Measurements from ENCODE around the gene PDGFRA.
"Not testable (repeated sequence)": the region's sequence is repeated elsewhere in the genome, so short reads cannot be mapped to it uniquely, and the experiment has no call there.

Gene PDGFRA

DNA sequence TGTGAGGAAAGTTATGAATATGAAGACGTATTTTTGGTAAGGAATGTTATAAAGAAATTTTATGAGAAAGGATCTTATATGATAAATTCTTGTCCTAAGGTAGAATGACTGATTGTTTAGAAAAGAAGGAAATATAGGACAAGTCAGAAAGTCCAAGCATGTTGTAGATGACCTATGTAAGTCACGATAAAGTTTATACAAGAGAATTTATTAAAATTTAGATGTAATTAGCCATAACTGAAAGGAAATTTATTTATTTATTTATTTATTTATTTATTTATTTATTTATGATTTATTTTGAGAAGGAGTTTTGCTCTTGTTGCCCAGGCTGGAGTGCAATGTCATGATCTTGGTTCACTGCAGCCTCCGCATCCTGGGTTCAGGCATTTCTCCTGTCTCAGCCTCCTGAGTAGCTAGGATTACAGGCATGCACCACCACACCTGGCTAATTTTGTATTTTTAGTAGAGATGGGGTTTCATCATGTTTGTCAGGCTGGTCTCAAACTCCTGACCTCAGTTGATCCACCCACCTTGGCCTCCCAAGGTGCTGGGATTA is 12.3 kb downstream of the PDGFRA start:
- H3K27ac ChIP-seq (ENCODE audit: low read length); H3K4me3 ChIP-seq (ENCODE audit: low read length); H3K9ac ChIP-seq (ENCODE audit: low read depth, low read length); H3K36me3 ChIP-seq (ENCODE audit: insufficient read depth, low read depth, low read length); H3K27me3 ChIP-seq (ENCODE audit: insufficient read depth, low read length); H3K4me1 ChIP-seq (ENCODE audit: insufficient read depth, low read length): not testable (repeated sequence)
- H3K9me3 ChIP-seq (ENCODE audit: insufficient read depth, low read depth, low read length), result peaks cover 45% of the 10 kb centered on the region

DNA sequence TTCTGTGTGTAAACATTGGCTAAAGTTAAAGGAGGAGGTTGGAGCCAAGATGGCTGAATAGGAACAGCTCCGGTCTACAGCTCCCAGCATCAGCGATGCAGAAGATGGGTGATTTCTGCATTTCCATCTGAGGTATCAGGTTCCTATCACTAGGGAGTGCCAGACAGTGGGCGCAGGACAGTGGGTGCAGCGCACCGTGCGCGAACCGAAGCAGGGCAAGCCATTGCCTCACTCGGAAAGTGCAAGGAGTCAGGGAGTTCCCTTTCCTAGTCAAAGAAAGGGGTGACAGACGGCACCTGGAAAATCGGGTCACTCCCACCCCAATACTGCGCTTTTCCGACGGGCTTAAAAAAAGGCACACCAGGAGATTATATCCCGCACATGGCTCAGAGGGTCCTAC is 14.4 kb downstream of the PDGFRA start:
- not testable (repeated sequence) for H3K27me3 ChIP-seq (ENCODE audit: insufficient read depth, low read length); H3K4me1 ChIP-seq (ENCODE audit: insufficient read depth, low read length); H3K27ac ChIP-seq (ENCODE audit: low read length); H3K36me3 ChIP-seq (ENCODE audit: insufficient read depth, low read depth, low read length); H3K4me3 ChIP-seq (ENCODE audit: low read length); H3K9ac ChIP-seq (ENCODE audit: low read depth, low read length)
- H3K9me3 ChIP-seq (ENCODE audit: insufficient read depth, low read depth, low read length), result peaks cover 45% of the 10 kb centered on the region

DNA sequence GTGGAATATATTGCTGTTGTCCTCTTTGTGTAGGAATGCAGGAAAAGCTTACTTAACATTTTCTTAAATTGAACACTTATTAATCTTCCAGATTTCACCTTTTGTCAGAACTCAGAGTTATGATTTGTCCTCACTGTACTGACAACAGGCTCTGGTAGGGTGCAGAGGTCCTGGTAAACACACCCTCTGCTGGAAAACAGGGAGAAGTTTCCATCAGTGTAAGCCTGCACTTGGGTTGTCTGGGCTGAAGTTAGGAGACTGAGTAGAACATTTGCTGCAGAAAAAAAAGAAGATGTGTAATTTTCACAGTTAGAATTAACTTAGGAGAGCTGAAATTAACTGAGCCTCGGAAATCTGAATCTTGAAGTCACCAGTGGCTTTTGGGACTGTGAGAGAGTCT is 23.2 kb downstream of the PDGFRA start:
- not testable (repeated sequence) for H3K9ac ChIP-seq (ENCODE audit: low read depth, low read length); H3K27me3 ChIP-seq (ENCODE audit: insufficient read depth, low read length); H3K4me3 ChIP-seq (ENCODE audit: low read length); H3K36me3 ChIP-seq (ENCODE audit: insufficient read depth, low read depth, low read length); H3K4me1 ChIP-seq (ENCODE audit: insufficient read depth, low read length); H3K27ac ChIP-seq (ENCODE audit: low read length)
- peaks cover 14% of the 10 kb centered on the region for H3K9me3 ChIP-seq (ENCODE audit: insufficient read depth, low read depth, low read length)

DNA sequence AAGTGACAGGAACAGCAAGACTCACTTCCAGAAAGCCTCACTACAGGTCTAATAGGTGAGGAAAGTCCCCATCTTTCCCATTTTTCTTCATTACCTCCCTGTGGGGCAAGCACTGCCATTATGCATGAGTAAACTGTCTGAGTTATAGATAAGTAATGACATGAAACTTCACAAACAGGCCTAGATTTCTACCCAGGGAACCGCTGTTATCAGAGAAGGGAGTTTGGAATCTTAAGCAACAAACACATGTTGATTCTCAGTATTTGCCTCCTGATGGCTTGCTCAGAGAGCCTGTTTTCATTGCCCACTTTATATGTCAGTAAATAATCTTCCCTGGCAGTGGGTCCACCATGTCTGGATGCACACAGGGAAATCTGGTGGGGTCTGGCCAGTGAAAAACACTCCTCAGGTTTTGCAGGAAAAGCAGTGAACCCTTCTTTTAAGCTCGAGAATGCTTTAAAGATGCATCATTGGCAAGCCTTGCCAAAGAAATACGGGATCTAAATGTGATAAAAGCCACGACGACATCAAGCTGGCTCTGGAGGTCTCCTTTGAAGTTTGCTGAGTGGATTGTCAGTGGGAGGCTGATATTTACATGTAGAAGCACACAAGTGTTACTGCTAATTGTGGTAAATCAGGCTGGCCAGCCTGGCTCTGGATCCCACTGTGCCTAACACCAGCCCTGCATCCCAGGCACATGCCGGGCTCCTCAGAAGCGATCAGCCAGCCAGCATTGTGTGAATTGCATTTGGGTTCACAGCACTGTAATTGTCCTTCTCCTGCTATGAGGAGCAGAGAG is 25.2 kb downstream of the PDGFRA start:
- H3K9me3 ChIP-seq (ENCODE audit: insufficient read depth, low read depth, low read length), result peaks cover 14% of the 10 kb centered on the region
- H3K4me1 ChIP-seq (ENCODE audit: insufficient read depth, low read length), result no peaks in the 10 kb centered on the region
- H3K27ac ChIP-seq (ENCODE audit: low read length), result no peak overlapping the region
- H3K36me3 ChIP-seq (ENCODE audit: insufficient read depth, low read depth, low read length), result no peaks in the 10 kb centered on the region
- H3K27me3 ChIP-seq (ENCODE audit: insufficient read depth, low read length), result no peaks in the 10 kb centered on the region
- H3K4me3 ChIP-seq (ENCODE audit: low read length), result no peak overlapping the region
- no peak overlapping the region for H3K9ac ChIP-seq (ENCODE audit: low read depth, low read length)

DNA sequence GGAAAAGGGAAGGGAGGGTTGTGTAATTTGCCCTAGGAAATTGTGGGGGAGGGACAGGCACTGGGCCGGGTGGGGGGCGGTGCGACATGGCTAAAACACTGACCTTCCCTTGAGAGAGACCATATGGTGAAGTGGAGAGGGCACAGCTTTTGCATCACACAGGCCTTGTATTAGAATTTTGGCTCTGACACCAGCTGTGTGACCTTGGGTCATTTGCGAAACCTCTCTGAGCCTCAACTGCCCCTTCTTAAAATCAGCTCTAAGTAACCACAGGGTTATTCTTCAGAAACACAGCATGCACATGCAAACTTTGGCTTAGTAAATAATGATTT is 25.8 kb downstream of the PDGFRA start:
- Histone ChIP-seq H3K27ac (ENCODE audit: low read length) (no peak overlapping the region), H3K36me3 (ENCODE audit: insufficient read depth, low read depth, low read length) (no peaks in the 10 kb centered on the region), H3K4me1 (ENCODE audit: insufficient read depth, low read length) (no peaks in the 10 kb centered on the region), H3K9me3 (ENCODE audit: insufficient read depth, low read depth, low read length) (peaks cover 14% of the 10 kb centered on the region), H3K27me3 (ENCODE audit: insufficient read depth, low read length) (no peaks in the 10 kb centered on the region), H3K4me3 (ENCODE audit: low read length) (no peak overlapping the region), H3K9ac (ENCODE audit: low read depth, low read length) (no peak overlapping the region)

DNA sequence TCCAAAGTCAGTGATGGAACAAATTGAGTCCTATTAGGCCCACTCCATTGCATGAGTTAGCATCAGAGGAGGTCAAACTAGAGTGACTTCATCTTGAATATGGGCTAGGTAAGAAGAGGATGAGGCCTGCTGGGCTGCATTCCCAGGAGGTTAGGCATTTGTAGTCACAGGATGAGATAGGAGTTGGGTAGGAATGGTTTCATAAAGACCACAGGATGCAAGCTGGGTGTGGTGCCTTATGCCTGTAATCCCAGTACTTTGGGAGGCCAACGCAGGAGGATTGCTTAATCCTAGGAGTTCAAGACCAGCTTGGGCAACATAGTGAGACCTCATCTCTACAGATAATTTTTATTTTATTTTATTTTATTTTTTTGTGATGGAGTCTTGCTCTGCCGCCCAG is 26.8 kb downstream of the PDGFRA start:
- Histone ChIP-seq H3K9ac (ENCODE audit: low read depth, low read length) (no peak overlapping the region), H3K36me3 (ENCODE audit: insufficient read depth, low read depth, low read length) (no peaks in the 10 kb centered on the region), H3K27me3 (ENCODE audit: insufficient read depth, low read length) (no peaks in the 10 kb centered on the region), H3K27ac (ENCODE audit: low read length) (no peak overlapping the region), H3K4me1 (ENCODE audit: insufficient read depth, low read length) (no peaks in the 10 kb centered on the region), H3K9me3 (ENCODE audit: insufficient read depth, low read depth, low read length) (peaks cover 7% of the 10 kb centered on the region), H3K4me3 (ENCODE audit: low read length) (no peak overlapping the region)

DNA sequence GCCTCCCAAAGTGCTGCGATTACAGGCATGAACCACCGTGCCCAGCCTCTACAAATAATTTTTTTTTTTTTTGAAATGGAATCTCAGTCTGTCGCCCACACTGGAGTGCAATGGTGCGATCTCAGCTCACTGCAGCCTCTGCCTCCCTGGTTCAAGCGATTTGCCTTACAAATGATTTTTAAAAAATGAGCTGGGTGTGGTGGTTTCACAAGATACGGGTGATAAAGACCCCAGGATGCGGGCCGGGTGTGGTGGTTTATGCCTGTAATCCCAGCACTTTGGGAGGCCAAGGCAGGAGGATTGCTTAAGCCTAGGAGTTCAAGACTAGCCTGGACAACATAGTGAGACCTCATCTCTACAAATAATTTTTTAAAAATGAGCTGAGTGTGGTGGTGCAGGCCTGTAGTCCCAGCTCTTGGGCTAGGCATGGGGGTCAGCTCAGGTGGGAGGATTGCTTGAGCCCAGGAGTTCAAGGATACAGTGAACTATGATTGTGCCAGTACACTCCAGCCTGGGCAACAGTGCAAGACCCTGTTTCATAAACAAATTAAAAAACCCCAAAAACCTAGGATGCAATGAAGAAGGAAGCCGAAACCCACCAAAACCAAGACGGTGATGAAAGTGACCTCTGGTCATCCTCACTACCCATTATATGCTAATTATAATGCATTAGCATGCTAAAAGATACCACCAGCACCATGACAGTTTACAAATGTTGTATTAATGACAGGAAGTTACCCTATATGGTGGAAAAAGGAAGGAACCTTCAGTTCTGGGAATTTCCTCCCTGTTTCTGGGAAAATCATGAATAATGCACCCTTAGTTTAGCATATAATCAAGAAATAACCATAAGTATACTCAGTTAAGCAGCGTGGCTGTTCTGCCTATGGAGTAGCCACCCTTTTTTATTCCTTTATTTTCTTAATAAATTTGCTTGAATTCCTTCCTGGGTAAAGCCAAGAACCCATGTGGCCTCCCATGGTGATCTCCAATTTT is 27.7 kb downstream of the PDGFRA start:
- Histone ChIP-seq H3K27ac (ENCODE audit: low read length) (no peak overlapping the region), H3K27me3 (ENCODE audit: insufficient read depth, low read length) (no peaks in the 10 kb centered on the region), H3K36me3 (ENCODE audit: insufficient read depth, low read depth, low read length) (no peaks in the 10 kb centered on the region), H3K4me1 (ENCODE audit: insufficient read depth, low read length) (no peaks in the 10 kb centered on the region), H3K4me3 (ENCODE audit: low read length) (no peak overlapping the region), H3K9me3 (ENCODE audit: insufficient read depth, low read depth, low read length) (no peaks in the 10 kb centered on the region), H3K9ac (ENCODE audit: low read depth, low read length) (no peak overlapping the region)

DNA sequence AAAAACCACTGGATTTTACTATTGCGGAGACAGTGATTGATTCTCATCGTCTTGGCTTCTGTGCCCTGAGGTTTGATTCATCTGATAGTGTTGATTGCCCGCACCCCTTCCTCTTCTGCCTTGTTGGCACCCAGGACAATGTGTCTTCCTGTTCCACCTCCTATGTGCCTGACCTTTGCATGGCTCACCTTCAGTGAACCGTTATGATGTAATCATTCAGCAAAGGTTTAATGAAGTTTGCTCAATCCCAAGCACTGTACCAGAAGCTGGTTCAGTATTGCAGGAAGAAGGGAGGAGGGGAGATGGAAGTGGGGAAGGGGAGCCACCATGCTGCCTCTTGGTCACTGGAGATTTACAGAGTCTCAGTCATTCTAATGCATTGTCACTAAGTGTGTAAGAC is 36.3 kb downstream of the PDGFRA start:
- Histone ChIP-seq H3K9ac (ENCODE audit: low read depth, low read length) (no peak overlapping the region), H3K27me3 (ENCODE audit: insufficient read depth, low read length) (no peaks in the 10 kb centered on the region), H3K9me3 (ENCODE audit: insufficient read depth, low read depth, low read length) (no peaks in the 10 kb centered on the region), H3K4me1 (ENCODE audit: insufficient read depth, low read length) (peaks cover 3% of the 10 kb centered on the region; the same call in 1 of the 2 replicates), H3K4me3 (ENCODE audit: low read length) (no peak overlapping the region), H3K27ac (ENCODE audit: low read length) (no peak overlapping the region), H3K36me3 (ENCODE audit: insufficient read depth, low read depth, low read length) (no peaks in the 10 kb centered on the region)

DNA sequence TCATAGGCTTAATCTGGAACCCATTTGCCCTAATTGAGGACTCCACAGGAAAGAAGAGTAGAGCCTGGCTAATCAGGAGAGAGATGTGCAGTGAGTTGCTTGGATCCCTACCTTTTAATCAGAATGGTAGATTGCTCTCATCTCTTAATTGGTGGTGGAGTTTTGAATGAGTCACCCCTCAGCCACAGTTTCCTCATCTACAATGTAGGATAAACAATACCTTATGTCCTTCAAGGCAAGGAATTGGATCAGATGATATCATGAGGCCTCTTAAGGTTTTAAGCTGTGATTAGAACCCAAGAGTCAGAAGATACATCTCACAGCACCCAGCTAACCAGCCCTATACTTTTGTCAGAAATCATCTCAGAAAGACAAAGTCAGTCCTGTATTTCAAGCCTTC is 39.1 kb downstream of the PDGFRA start:
- H3K9ac ChIP-seq (ENCODE audit: low read depth, low read length), result no peak overlapping the region

DNA sequence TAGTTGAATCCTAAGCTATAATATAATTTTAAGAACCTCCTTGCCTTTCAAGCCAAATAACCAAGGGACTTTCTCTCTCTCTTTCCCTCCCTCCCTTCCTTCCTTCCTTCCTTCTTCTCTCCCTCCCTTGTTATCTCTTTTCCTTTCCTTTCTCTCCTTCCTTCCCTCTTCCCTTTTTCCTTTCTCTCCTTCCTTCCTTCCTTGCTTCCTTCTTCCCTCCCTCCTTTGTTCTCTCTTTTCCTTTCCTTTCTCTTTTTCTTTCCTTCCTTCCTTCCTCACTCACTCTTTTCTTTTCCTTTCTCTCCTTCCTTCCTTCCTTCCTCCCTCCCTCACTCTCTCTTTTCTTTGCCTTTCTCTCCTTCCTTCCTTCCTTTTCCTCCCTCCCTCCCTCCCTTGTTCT is 42.4 kb downstream of the PDGFRA start:
- no peaks in the 10 kb centered on the region; the same call in 1 of the 2 replicates for H3K36me3 ChIP-seq (ENCODE audit: insufficient read depth, low read depth, low read length)

More for the DNA sequence above, 39.1 kb downstream of the PDGFRA start:
- Histone ChIP-seq H3K36me3 (ENCODE audit: insufficient read depth, low read depth, low read length) (no peaks in the 10 kb centered on the region; the same call in 1 of the 2 replicates), H3K4me3 (ENCODE audit: low read length) (no peak overlapping the region), H3K4me1 (ENCODE audit: insufficient read depth, low read length) (no peaks in the 10 kb centered on the region), H3K9me3 (ENCODE audit: insufficient read depth, low read depth, low read length) (no peaks in the 10 kb centered on the region), H3K27me3 (ENCODE audit: insufficient read depth, low read length) (no peaks in the 10 kb centered on the region), H3K27ac (ENCODE audit: low read length) (no peak overlapping the region)

DNA sequence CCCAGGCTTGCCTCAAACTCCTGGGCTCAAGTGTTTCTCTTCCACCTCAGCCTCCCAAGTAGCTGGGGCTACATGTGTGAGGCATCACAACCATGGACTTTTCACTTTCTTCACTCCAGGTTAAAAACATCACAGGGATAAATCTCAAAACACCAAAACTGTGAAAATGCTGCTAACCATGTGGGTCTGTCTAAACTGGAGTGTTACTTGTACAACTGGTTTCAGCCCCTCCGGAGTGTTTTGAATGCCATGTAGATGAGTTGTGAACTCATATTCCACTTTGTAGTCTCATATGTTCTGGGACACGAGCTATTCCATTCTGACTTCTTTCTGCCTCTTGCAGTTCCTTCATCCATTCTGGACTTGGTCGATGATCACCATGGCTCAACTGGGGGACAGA is 43.0 kb downstream of the PDGFRA start:
- no peaks in the 10 kb centered on the region; the same call in 1 of the 2 replicates for H3K36me3 ChIP-seq (ENCODE audit: insufficient read depth, low read depth, low read length)
- H3K4me1 ChIP-seq (ENCODE audit: insufficient read depth, low read length), result no peaks in the 10 kb centered on the region; the same call in 1 of the 2 replicates
- H3K9me3 ChIP-seq (ENCODE audit: insufficient read depth, low read depth, low read length), result no peaks in the 10 kb centered on the region
- H3K27me3 ChIP-seq (ENCODE audit: insufficient read depth, low read length), result peaks cover 9% of the 10 kb centered on the region; the same call in 1 of the 2 replicates
- no peak overlapping the region for H3K4me3 ChIP-seq (ENCODE audit: low read length)
- H3K9ac ChIP-seq (ENCODE audit: low read depth, low read length), result no peak overlapping the region
- no peak overlapping the region for H3K27ac ChIP-seq (ENCODE audit: low read length)

More for the DNA sequence above, 42.4 kb downstream of the PDGFRA start:
- H3K27me3 ChIP-seq (ENCODE audit: insufficient read depth, low read length), result peaks cover 9% of the 10 kb centered on the region; the same call in 1 of the 2 replicates
- no peaks in the 10 kb centered on the region; the same call in 1 of the 2 replicates for H3K4me1 ChIP-seq (ENCODE audit: insufficient read depth, low read length)
- no peak overlapping the region for H3K27ac ChIP-seq (ENCODE audit: low read length)
- H3K9ac ChIP-seq (ENCODE audit: low read depth, low read length), result no peak overlapping the region
- H3K9me3 ChIP-seq (ENCODE audit: insufficient read depth, low read depth, low read length), result no peaks in the 10 kb centered on the region
- H3K4me3 ChIP-seq (ENCODE audit: low read length), result no peak overlapping the region

All from iPS-20b (cell line).